ENCODE results near the gene SART1. TPM values are rescaled to one million over a fixed set of nuclear protein-coding genes. Genes with fewer than 3 reads are reported as not detected.
A peak's percentile ranks its signal among the peaks of the same experiment; 100 is the strongest.

The SART1 gene
- total and polyA plus RNA-seq, 10 of the 15 experiments (the other 5 are each of a cell fraction or from before 2014, with no cell fraction given), result 6.2 to 60.5 (median 37.4) TPM

DNA sequence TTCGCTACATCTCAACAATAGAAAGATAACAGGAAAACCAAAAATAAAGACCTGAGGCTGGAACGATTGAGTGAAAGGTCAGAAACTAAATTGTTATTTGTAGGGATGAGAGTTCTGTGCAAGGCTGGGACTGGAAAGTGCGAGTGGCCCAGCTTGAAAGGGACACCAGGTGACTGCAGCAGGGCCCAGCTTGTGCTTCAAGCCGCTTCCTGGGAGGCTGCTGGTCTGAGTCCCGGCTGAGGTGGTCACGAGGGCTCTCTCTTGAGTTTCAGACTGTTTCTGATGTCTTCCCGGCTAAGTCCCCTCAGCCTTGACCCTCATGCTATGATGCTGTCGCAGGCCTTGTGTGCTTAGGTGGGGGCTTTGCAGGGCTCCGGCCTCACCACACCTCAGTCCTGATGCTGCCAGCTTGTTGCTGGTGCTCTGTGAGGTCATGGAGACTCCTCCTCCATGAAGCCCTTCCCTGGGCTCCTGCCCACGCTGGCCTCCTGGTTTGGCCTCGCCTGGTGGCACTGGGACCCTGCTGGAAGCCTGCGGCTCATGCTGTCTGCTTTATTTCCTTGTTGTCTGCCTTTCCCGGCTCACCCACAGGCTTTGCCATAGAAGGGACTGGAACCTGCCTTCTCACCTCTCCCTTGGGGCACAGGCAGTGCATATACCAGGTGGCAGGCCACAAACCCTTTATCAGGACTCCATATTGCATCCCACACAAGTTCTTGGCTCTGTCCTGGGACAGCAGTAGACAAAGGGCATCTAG is 44.8 kb downstream of the SART1 start:
- RAD21 ChIA-PET (ENCODE audit: unreplicated experiment), result no interaction called here
- H3K27ac ChIP-seq (ENCODE audit: control insufficient read depth, insufficient read depth), result no peak overlapping the region
- WGBS (ENCODE audit: insufficient coverage, insufficient replicate concordance, low lambda C conversion rate, missing lambda C conversion rate), result 84% methylated on average over 13 of the region's 13 CpGs
- intact Hi-C loops (cut with micrococcal nuclease; ENCODE audit: unreplicated experiment), result no loop called here
- CTCF ChIA-PET, result no interaction called here
- FAIRE-seq (no peak), DNase-seq (ENCODE audit: low read depth, low spot score) (no peak), ATAC-seq (no peak)
- BruUV-seq (replicated peaks), result no TSS peak
- peaks cover 2 to 4% of the 10 kb centered on the region in 2 experiments; a peak in 1 of 4 replicates for H3K36me3 ChIP-seq (ENCODE audit: control insufficient read depth in 2 of 2, insufficient read depth in 2 of 2, low read length in 1 of 2)
- TF ChIP-seq NR2C1 (IDR thresholded peaks at IDR 0.05), result no peak
- TF ChIP-seq POLR2A (IDR thresholded peaks at IDR 0.05; ENCODE audit: low read depth, low read length), result peak; percentile 9; the same call in 1 of the 2 replicates
- TF ChIP-seq ZNF24 (IDR thresholded peaks at IDR 0.05), result no peak
- POLR2A ChIA-PET, result no interaction called here
- H3K9ac ChIP-seq (ENCODE audit: control insufficient read depth, insufficient read depth, low read length), result no peak overlapping the region
- no peaks in the 10 kb centered on the region for H4K20me1 ChIP-seq (ENCODE audit: control insufficient read depth, insufficient read depth)
- no peak overlapping the region for H2AFZ ChIP-seq (ENCODE audit: control insufficient read depth, low read depth, low read length)
- in situ Hi-C loops (cut with MboI), result no loop called here
- H3K4me1 ChIP-seq (ENCODE audit: control insufficient read depth, insufficient read depth, low read length), result peaks cover 8% of the 10 kb centered on the region
- SMC1A ChIA-PET (ENCODE audit: uncharacterized antibody, unreplicated experiment), result no interaction called here
- no peak overlapping the region for H3K4me3 ChIP-seq
- H3K79me2 ChIP-seq (ENCODE audit: control insufficient read depth, insufficient read depth, low read length), result peaks cover 20% of the 10 kb centered on the region
- H3K4me2 ChIP-seq (ENCODE audit: control insufficient read depth, insufficient read depth), result no peak overlapping the region
- H3K27me3 ChIP-seq (replicated peaks in 1 of 2; ENCODE audit: control insufficient read depth in 2 of 2, insufficient read depth in 2 of 2, low read length in 1 of 2), result peaks cover 0 to 1% of the 10 kb centered on the region in 2 experiments; a peak in 1 of 4 replicates
- H3K9me3 ChIP-seq (replicated peaks; ENCODE audit: control insufficient read depth, insufficient read depth, low read length), result no peaks in the 10 kb centered on the region

DNA sequence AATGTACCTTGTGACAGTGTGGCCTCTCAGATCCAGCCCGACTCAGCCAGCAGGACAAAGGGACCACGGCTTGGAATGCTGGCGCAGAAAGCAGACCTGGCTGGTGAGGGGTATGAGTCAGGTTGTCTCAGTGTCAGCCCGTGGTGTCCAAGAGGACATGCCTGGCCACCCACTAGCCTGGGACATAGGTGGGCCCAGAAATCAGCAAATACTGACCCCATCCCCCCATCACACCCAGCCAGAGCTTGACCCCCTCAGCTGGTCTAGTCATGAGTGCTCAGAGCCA is 45.3 kb downstream of the SART1 start:
- POLR2A ChIA-PET, result no interaction called here
- peaks cover 15% of the 10 kb centered on the region for H3K79me2 ChIP-seq (ENCODE audit: control insufficient read depth, insufficient read depth, low read length)
- intact Hi-C loops (cut with micrococcal nuclease; ENCODE audit: unreplicated experiment) (no loop called here), in situ Hi-C loops (cut with MboI) (no loop called here)
- BruUV-seq (replicated peaks), result no TSS peak
- ATAC-seq (no peak), FAIRE-seq (no peak), DNase-seq (ENCODE audit: low read depth, low spot score) (no peak)
- no peak overlapping the region for H3K4me3 ChIP-seq
- H3K4me1 ChIP-seq (ENCODE audit: control insufficient read depth, insufficient read depth, low read length), result peaks cover 8% of the 10 kb centered on the region
- TF ChIP-seq, protein P1, sequence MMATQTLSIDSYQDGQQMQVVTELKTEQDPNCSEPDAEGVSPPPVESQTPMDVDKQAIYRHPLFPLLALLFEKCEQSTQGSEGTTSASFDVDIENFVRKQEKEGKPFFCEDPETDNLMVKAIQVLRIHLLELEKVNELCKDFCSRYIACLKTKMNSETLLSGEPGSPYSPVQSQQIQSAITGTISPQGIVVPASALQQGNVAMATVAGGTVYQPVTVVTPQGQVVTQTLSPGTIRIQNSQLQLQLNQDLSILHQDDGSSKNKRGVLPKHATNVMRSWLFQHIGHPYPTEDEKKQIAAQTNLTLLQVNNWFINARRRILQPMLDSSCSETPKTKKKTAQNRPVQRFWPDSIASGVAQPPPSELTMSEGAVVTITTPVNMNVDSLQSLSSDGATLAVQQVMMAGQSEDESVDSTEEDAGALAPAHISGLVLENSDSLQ (IDR thresholded peaks at IDR 0.05), result no peak
- no peak for TF ChIP-seq RB1 (IDR thresholded peaks at IDR 0.05; ENCODE audit: borderline replicate concordance)
- H3K4me2 ChIP-seq (ENCODE audit: control insufficient read depth, insufficient read depth), result no peak overlapping the region
- H3K9me3 ChIP-seq (replicated peaks; ENCODE audit: control insufficient read depth, insufficient read depth, low read length), result no peaks in the 10 kb centered on the region
- H3K36me3 ChIP-seq (ENCODE audit: control insufficient read depth in 2 of 2, insufficient read depth in 2 of 2, low read length in 1 of 2), result peaks cover 2 to 4% of the 10 kb centered on the region in 2 experiments; a peak in 1 of 4 replicates
- H3K27me3 ChIP-seq (replicated peaks in 1 of 2; ENCODE audit: control insufficient read depth in 2 of 2, insufficient read depth in 2 of 2, low read length in 1 of 2), result peaks cover 3 to 4% of the 10 kb centered on the region in 2 experiments; a peak in 2 of 4 replicates
- SMC1A ChIA-PET (ENCODE audit: uncharacterized antibody, unreplicated experiment), result no interaction called here
- CTCF ChIA-PET, result interaction anchor here (0.9 kb wide), 1 partner anchor 133 kb away, joined by 3 read pairs; no protein-coding TSS in a partner anchor
- H2AFZ ChIP-seq (ENCODE audit: control insufficient read depth, low read depth, low read length), result no peak overlapping the region
- H3K27ac ChIP-seq (ENCODE audit: control insufficient read depth, insufficient read depth), result no peak overlapping the region
- WGBS (ENCODE audit: insufficient coverage, insufficient replicate concordance, low lambda C conversion rate, missing lambda C conversion rate), result 74% methylated on average over 4 of the region's 4 CpGs
- no peak overlapping the region for H3K9ac ChIP-seq (ENCODE audit: control insufficient read depth, insufficient read depth, low read length)
- H4K20me1 ChIP-seq (ENCODE audit: control insufficient read depth, insufficient read depth), result no peaks in the 10 kb centered on the region
- RAD21 ChIA-PET (ENCODE audit: unreplicated experiment), result no interaction called here

Data from GM12878 (cell line).